PC-9 (cell line): Measurements from ENCODE around the gene HIBCH. TPM values are rescaled to one million over a fixed set of nuclear protein-coding genes. Genes with fewer than 3 reads are reported as not detected.

Experiments used
- BruUV-seq: library from RNA; stranded (reverse); fragments of 400-500 nt; replicated peaks from 2 replicates; lab custom pipeline; 2021; lab: Mats Ljungman, UMichigan
- CTCF ChIA-PET: fragments of 300-600 bp; sonication (Branson Sonifier 250); formaldehyde crosslinking; loops from one replicate; lab custom pipeline; 2022; ENCODE audit warnings: antibody characterized with exemption; lab: Charles Lee
- POLR2A ChIA-PET: fragments of 300-600 bp; sonication (Branson Sonifier 250); formaldehyde crosslinking; loops from one replicate; lab custom pipeline; 2022; ENCODE audit warnings: antibody characterized with exemption; ENCODE audit not compliant: unreplicated experiment; lab: Charles Lee
- DNase-seq, 2 experiments: peaks; one replicate each; pipeline versions ENCODE4 v3.0.0 to v3.0.0-alpha.2; 2015 to 2022; ENCODE audit warnings: mixed read lengths in 1 of 2
- H2AFZ ChIP-seq: fragments of 200-600 bp; sonication (generic); 2 replicates; pipeline ENCODE4 v1.8.1; 2017; ENCODE audit warnings: antibody characterized with exemption
- H3F3A ChIP-seq: fragments of 200-600 bp; sonication (generic); 2 replicates; pipeline ENCODE4 v1.8.1; 2017; ENCODE audit warnings: antibody characterized with exemption, mild to moderate bottlenecking, low read depth; ENCODE audit not compliant: insufficient read depth
- H3K27ac ChIP-seq: fragments of 200-600 bp; sonication (generic); 2 replicates; pipeline ENCODE4 v1.6.1; 2016; ENCODE audit warnings: mixed run types
- H3K27me3 ChIP-seq: fragments of 200-600 bp; sonication (generic); 2 replicates; pipeline ENCODE4 v1.6.1; 2016; ENCODE audit warnings: low read depth, mixed run types; ENCODE audit not compliant: insufficient read depth
- H3K36me3 ChIP-seq: fragments of 200-600 bp; sonication (generic); 2 replicates; pipeline ENCODE4 v1.6.1; 2016; ENCODE audit warnings: low read depth, mixed run types
- H3K4me1 ChIP-seq: fragments of 200-600 bp; sonication (generic); replicated peaks from 2 replicates; pipeline ENCODE4 v1.6.1; 2016; ENCODE audit warnings: mixed run types; ENCODE audit not compliant: insufficient read depth
- H3K4me2 ChIP-seq: fragments of 200-600 bp; sonication (generic); 2 replicates; pipeline ENCODE4 v1.6.1; 2017; ENCODE audit warnings: mixed run types
- H3K4me3 ChIP-seq: fragments of 200-600 bp; sonication (generic); 2 replicates; pipeline ENCODE4 v1.6.1; 2016; ENCODE audit warnings: mixed run types
- H3K79me2 ChIP-seq: fragments of 200-600 bp; sonication (generic); 2 replicates; pipeline ENCODE4 v1.6.1; 2017; ENCODE audit warnings: low read depth, mixed run types
- H3K9me2 ChIP-seq: fragments of 200-600 bp; sonication (generic); 2 replicates; pipeline ENCODE4 v1.8.1; 2017; ENCODE audit warnings: mild to moderate bottlenecking; ENCODE audit not compliant: insufficient read depth
- H3K9me3 ChIP-seq: fragments of 200-600 bp; sonication (generic); 2 replicates; pipeline ENCODE4 v1.8.1; 2016; ENCODE audit warnings: low read depth; ENCODE audit not compliant: insufficient read depth
- H4K20me1 ChIP-seq: fragments of 200-600 bp; sonication (generic); 2 replicates; pipeline ENCODE4 v1.8.1; 2017; ENCODE audit not compliant: insufficient read depth
- EZH2 ChIP-seq: fragments of 200-600 bp; sonication (generic); IDR thresholded peaks from 2 replicates; pipeline ENCODE4 v1.8.0; 2017; ENCODE audit warnings: antibody characterized with exemption, low read depth
- intact Hi-C: fragments of 100-400 bp; cut with micrococcal nuclease; formaldehyde crosslinking; loops from one replicate; pipeline ENCODE4 v1.10.0; 2022; ENCODE audit not compliant: unreplicated experiment
- total RNA-seq: library from RNA; stranded (reverse); gene quantifications from 2 replicates; pipeline ENCODE4 v1.2.3, GENCODE V29; 2021
- TF ChIP-seq, protein P1 (sequence below): fragments of 200-600 bp; sonication (generic); conservative IDR thresholded peaks from 2 replicates; pipeline ENCODE4 v1.6.1; 2017; ENCODE audit warnings: mixed run types, antibody characterized with exemption, mild to moderate bottlenecking, moderate library complexity

HIBCH gene
- total RNA-seq, 1 experiment from 2014 or later: 14.7 TPM

GRCh38 chr2:190256087-190256486, 63.5 kb downstream of the HIBCH start:
- intact Hi-C loops: no loop called here
- H3K9me2 ChIP-seq: no peaks in the 10 kb centered on the region
- no peaks in the 10 kb centered on the region for H3K79me2 ChIP-seq
- H4K20me1 ChIP-seq: no peaks in the 10 kb centered on the region
- no peak overlapping the region for H3K4me3 ChIP-seq
- TF ChIP-seq, protein P1, sequence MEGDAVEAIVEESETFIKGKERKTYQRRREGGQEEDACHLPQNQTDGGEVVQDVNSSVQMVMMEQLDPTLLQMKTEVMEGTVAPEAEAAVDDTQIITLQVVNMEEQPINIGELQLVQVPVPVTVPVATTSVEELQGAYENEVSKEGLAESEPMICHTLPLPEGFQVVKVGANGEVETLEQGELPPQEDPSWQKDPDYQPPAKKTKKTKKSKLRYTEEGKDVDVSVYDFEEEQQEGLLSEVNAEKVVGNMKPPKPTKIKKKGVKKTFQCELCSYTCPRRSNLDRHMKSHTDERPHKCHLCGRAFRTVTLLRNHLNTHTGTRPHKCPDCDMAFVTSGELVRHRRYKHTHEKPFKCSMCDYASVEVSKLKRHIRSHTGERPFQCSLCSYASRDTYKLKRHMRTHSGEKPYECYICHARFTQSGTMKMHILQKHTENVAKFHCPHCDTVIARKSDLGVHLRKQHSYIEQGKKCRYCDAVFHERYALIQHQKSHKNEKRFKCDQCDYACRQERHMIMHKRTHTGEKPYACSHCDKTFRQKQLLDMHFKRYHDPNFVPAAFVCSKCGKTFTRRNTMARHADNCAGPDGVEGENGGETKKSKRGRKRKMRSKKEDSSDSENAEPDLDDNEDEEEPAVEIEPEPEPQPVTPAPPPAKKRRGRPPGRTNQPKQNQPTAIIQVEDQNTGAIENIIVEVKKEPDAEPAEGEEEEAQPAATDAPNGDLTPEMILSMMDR: no peak
- no peak for TF ChIP-seq EZH2
- H3K4me1 ChIP-seq: no peaks in the 10 kb centered on the region
- H3F3A ChIP-seq: no peaks in the 10 kb centered on the region
- no peak overlapping the region for H3K27ac ChIP-seq
- POLR2A ChIA-PET: no interaction called here
- no peaks in the 10 kb centered on the region for H3K9me3 ChIP-seq
- CTCF ChIA-PET: no interaction called here
- BruUV-seq: no TSS peak
- no peak overlapping the region for H2AFZ ChIP-seq
- H3K4me2 ChIP-seq: no peak overlapping the region
- no peak for DNase-seq
- no peaks in the 10 kb centered on the region; the same call in 1 of the 2 replicates for H3K36me3 ChIP-seq
- no peaks in the 10 kb centered on the region for H3K27me3 ChIP-seq

- Histone ChIP-seq H4K20me1 (no peaks in the 10 kb centered on the region), H3K79me2 (no peaks in the 10 kb centered on the region), H3K4me2 (no peak overlapping the region), H3K27ac (no peak overlapping the region), H3K4me3 (no peak overlapping the region), H2AFZ (no peak overlapping the region), H3K36me3 (no peaks in the 10 kb centered on the region; the same call in 1 of the 2 replicates), H3K9me3 (no peaks in the 10 kb centered on the region), H3F3A (no peaks in the 10 kb centered on the region), H3K4me1 (no peaks in the 10 kb centered on the region), H3K9me2 (no peaks in the 10 kb centered on the region), H3K27me3 (no peaks in the 10 kb centered on the region)
- no TSS peak for BruUV-seq
- intact Hi-C loops: no loop called here
- ChIA-PET POLR2A (no interaction called here), CTCF (no interaction called here)
- no peak for DNase-seq
- TF ChIP-seq, protein P1: no peak
- no peak for TF ChIP-seq EZH2
Measured at GRCh38 chr2:190255676-190256075, 64.0 kb downstream of the HIBCH start.

DNA sequence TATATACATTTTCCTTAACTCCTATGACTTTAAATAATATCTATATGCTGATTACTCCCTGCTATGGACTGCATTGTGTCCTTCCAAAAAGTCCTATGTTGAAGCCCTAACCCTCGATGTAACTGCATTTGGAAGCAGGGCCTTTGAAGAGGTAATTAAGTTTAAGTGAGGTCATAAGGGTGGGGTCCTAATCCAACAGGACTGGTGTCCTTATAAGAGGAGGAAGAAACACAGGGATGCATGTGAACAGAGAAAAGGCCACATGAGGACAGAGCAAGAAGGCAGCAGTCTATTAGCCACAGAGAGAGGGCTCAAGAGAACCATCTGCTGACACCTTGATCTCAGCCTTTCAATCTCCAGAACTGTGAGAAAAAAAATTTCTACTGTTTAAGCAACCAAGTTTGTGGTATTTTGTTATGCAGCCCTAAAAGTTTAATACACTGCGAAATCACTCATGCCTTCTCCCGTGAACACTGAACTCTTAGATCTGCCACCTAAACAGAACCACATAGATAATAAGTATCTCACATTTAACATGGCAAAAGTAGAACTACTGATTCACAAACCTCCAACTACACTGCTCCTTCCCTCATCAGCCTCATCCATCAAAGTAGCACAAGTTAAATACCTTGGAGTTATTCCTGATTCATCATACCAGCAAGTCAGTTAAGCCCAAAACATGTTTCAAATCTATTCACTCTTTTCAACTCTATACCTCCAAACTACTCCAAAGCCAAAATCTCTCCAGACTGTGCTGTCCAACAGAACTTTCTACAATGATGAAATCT, 65.4 kb downstream of the HIBCH start:
- no peaks in the 10 kb centered on the region for H3K4me1 ChIP-seq
- no peak overlapping the region for H3K27ac ChIP-seq
- no peaks in the 10 kb centered on the region for H3K27me3 ChIP-seq
- H2AFZ ChIP-seq: no peak overlapping the region
- no peaks in the 10 kb centered on the region; the same call in 1 of the 2 replicates for H3K36me3 ChIP-seq
- no peak for DNase-seq
- ChIA-PET CTCF (no interaction called here), POLR2A (no interaction called here)
- no peaks in the 10 kb centered on the region for H4K20me1 ChIP-seq
- TF ChIP-seq, protein P1: no peak
- TF ChIP-seq EZH2: no peak
- no peaks in the 10 kb centered on the region for H3K9me3 ChIP-seq
- no peak overlapping the region for H3K4me3 ChIP-seq
- BruUV-seq: no TSS peak
- H3K79me2 ChIP-seq: no peaks in the 10 kb centered on the region
- no peaks in the 10 kb centered on the region for H3K9me2 ChIP-seq
- H3F3A ChIP-seq: no peaks in the 10 kb centered on the region
- no peak overlapping the region for H3K4me2 ChIP-seq
- intact Hi-C loops: no loop called here
